ENCODE results near the gene PROX1.

Gene PROX1, protein sequence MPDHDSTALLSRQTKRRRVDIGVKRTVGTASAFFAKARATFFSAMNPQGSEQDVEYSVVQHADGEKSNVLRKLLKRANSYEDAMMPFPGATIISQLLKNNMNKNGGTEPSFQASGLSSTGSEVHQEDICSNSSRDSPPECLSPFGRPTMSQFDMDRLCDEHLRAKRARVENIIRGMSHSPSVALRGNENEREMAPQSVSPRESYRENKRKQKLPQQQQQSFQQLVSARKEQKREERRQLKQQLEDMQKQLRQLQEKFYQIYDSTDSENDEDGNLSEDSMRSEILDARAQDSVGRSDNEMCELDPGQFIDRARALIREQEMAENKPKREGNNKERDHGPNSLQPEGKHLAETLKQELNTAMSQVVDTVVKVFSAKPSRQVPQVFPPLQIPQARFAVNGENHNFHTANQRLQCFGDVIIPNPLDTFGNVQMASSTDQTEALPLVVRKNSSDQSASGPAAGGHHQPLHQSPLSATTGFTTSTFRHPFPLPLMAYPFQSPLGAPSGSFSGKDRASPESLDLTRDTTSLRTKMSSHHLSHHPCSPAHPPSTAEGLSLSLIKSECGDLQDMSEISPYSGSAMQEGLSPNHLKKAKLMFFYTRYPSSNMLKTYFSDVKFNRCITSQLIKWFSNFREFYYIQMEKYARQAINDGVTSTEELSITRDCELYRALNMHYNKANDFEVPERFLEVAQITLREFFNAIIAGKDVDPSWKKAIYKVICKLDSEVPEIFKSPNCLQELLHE

DNA sequence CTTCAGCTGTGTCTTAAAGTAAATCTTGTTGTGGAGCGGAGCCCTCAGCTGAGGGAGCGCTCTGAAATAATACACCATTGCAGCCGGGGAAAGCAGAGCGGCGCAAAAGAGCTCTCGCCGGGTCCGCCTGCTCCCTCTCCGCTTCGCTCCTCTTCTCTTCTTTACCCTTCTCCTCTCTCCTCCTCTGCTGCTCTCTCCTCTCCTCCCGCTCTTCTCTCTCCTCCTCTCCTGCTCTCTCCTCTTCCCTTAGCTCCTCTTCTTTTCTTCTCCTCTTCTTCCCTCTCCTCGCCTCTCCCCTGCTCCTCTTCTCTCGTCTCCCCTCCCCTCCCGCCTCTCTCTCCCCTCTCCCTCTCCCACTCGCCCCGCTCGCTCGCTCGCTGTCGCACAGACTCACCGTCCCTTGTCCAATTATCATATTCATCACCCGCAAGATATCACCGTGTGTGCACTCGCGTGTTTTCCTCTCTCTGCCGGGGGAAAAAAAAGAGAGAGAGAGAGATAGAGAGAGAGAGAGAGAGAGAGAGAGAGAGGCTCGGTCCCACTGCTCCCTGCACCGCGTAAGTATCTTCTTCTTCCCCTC lies at the start of gene PROX1:
Gene PROX1, plus strand, starts transcription at position 47 of the 580 bp plus-strand sequence. CDS start 8,563 bp downstream, outside the sequence.
- DNase-seq (ENCODE audit: extremely low read depth, low read depth) = peak; percentile 44

DNA sequence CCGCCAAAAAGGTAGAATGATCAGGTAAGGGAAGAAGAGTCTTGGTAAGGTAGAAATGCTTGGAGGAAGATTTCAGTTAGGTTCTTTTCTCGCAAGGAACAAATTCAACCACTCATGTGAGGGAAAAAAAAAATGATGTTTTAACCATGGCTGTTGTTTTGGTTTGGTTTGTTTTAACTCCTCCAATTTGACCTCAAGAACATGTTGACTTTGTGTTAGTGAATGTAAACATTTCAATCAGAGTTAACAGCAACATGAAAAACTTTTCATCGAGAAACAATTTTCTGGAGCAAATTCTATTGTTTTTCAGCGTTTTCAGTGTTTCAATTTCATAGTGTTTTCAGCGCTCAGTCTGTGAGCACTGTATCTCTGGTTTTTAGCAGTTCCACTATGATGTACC lies 49.0 kb upstream of the PROX1 start:
- DNase-seq (ENCODE audit: extremely low read depth, low read depth) = no peak
- TF ChIP-seq, protein P1, sequence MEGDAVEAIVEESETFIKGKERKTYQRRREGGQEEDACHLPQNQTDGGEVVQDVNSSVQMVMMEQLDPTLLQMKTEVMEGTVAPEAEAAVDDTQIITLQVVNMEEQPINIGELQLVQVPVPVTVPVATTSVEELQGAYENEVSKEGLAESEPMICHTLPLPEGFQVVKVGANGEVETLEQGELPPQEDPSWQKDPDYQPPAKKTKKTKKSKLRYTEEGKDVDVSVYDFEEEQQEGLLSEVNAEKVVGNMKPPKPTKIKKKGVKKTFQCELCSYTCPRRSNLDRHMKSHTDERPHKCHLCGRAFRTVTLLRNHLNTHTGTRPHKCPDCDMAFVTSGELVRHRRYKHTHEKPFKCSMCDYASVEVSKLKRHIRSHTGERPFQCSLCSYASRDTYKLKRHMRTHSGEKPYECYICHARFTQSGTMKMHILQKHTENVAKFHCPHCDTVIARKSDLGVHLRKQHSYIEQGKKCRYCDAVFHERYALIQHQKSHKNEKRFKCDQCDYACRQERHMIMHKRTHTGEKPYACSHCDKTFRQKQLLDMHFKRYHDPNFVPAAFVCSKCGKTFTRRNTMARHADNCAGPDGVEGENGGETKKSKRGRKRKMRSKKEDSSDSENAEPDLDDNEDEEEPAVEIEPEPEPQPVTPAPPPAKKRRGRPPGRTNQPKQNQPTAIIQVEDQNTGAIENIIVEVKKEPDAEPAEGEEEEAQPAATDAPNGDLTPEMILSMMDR (IDR thresholded peaks at IDR 0.05; ENCODE audit: low read depth, low read length) = no peak

More for the DNA sequence above, at the start of gene PROX1:
- TF ChIP-seq, protein P1 (IDR thresholded peaks at IDR 0.05; ENCODE audit: low read depth, low read length) = no peak; the same call in 1 of the 2 replicates

DNA sequence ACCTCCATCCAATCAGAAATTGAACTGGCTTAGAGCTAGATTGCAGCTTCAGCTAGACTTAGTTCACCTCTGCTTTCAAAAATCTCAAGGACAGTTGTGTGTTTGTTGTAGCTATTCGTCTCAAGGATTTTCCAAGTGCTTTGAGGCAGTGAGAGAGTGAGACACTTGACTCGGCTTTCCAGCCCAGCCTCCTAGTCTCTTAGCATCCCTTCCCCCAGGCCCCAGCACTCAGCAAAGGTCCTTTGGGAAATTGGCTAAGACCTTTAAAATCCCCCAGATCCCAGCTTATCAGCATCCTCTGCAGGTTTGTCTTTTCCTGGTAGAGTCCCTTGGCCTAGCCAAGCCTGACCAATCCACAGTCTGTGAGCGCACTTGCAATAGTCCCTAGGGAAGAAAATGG lies 47.9 kb upstream of the PROX1 start:
- DNase-seq (ENCODE audit: extremely low read depth, low read depth) = no peak
- TF ChIP-seq, protein P1 (IDR thresholded peaks at IDR 0.05; ENCODE audit: low read depth, low read length) = no peak

DNA sequence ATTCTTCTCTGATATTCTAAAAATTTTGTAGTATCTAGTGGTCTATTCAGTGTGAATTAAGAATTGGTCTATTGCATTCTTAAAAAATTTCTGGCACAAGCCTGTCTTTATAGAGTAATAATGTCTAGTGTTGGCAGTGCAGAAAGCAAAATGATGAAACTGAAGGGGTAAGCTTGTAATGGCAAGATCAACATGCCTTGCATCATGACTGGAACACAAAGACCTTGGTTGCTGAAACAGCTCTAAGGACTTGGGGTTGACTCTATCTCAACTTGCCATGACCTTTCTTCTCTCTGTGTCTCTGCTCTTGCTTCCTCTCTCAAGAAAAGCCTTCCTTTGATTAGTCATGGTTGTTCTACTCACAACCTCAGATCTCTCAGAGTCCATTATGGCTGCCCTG lies 46.8 kb upstream of the PROX1 start:
- no peak for DNase-seq (ENCODE audit: extremely low read depth, low read depth)
- TF ChIP-seq, protein P1 (IDR thresholded peaks at IDR 0.05; ENCODE audit: low read depth, low read length) = no peak

DNA sequence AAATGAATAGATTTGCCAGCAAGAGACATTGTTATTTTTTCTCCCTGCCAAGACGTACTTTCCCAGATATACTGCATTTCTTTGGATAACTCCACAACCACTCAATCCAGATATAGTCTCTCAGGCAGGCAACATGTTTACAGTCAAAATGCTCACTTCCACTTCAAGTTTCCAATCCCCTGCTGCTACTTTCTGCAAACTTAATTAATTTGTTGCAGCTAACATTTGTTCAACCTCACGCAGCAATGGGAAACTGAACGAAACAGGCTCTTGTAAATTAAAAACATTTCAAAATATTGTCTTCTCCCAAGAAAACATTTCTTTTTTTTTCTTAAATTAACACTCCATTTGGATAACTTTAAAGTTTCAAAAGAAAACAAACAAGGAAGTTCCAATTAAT lies 45.7 kb upstream of the PROX1 start:
- TF ChIP-seq, protein P1 (IDR thresholded peaks at IDR 0.05; ENCODE audit: low read depth, low read length) = no peak
- DNase-seq (ENCODE audit: extremely low read depth, low read depth) = no peak

DNA sequence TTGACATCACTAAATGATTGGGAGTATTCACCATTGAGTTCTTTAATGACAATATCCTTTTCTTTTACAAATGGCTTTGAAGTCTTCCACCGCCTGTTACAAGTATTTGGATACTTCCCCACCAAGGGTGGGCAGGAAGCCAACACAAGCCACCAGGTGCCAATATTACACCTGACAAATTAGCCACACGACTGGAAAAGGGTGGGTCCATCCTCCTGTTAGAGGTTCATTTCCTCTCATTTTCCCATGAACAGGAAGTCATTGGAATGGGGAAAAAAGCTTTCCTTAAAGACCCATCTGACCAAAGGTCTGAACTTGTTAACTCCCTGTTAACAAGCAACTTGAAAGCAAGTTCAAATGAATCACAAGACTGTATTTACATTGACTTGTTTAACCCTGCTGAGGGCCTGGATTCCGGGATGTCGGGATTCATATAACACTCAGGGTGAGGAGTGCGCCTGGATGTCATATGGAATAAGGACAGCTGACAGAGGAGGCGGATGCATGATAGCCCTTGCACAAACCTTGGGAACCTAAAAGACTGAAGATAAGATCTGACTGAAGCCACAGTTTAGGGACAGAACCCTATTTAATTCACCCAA lies 40.5 kb upstream of the PROX1 start:
- TF ChIP-seq, protein P1 (IDR thresholded peaks at IDR 0.05; ENCODE audit: low read depth, low read length) = no peak
- no peak for DNase-seq (ENCODE audit: extremely low read depth, low read depth)
